GM21423 (cell line): ENCODE measurements around the gene GPR152.
A peak's percentile ranks its signal among the peaks of the same experiment; 100 is the strongest.
"Not testable (repeated sequence)": the region's sequence is repeated elsewhere in the genome, so short reads cannot be mapped to it uniquely, and the experiment has no call there.

ENCODE experiments used
- ATAC-seq: cut with Tn5 transposase; IDR thresholded peaks from one replicate; pipeline ENCODE4 v1.9.1; 2021; ENCODE audit warnings: mild to moderate bottlenecking, moderate library complexity; ENCODE audit not compliant: unreplicated experiment

The GPR152 gene

DNA sequence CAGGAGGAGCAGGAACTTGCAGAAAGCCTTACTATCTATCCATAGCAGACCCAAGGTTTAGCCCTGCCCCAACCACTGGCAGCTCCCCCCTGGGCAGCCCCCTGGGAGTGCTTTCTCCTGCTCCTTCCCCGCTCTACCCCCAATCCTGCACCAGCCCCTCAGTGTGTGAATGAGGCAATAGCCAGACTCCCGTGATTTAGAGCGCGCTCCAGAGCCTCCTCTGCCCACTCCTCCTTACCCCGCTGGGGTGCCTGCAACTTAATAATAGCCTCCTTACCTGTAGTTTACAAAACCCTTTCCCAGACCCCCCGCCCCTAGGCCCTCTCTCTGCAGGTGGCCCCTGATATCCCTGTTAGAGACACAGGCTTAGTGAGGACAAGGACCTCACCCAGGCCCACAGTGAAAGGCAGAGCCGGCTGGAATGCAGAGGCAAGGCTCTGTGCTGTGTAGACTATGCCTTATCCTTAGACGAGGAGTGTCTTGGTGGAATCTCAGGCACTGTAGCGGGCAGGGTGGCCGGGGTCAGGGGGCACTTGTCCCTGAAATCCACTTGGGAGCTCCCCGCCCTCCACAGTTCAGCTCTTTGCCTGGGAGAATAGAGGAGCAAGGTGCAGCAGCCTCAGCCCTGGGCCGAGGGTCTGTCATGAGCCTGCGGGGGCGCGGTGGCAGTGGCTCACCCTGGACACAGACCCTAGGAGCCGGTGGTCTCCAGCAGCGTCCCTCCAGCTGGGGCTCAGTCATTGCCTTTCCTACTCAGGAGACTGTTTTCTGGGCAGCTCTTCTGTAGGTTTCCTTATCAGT is 41.3 kb downstream of the GPR152 start:
- ATAC-seq = no peak

- ATAC-seq = no peak
These were observed 42.1 kb downstream of the GPR152 start for GRCh38 chr11:67410369-67410831.

DNA sequence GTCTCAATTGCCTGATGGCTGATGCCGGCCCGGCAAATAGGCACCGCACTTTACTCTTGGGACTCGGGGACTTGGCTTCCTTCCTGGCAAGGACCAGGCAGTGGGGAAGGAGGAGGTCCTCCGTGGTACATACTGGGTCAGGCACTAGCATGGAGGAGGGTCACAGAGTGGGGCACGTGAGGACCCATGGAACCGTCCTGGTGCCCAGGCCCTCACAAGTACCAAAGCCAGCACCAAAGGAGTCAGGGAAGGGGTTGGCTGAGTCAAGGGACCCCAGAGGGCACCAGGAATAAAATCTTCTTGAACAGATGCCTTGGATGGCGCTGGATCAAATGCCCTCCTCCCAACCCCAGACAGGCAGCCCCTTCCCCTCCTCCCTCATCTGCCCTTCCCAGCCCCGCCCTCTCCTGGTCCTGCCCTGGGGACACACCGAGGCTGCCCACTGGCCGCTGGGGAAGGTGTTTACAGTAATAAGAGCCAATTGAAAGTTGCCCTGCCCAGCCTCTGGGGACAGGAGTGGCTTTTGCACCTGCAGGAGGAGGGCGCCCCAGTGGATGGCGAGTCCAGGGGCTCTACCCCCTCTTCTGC is 42.7 kb downstream of the GPR152 start:
- ATAC-seq = no peak

- peak; percentile 66 for ATAC-seq
These were observed 43.3 kb downstream of the GPR152 start for GRCh38 chr11:67409261-67409666.

DNA sequence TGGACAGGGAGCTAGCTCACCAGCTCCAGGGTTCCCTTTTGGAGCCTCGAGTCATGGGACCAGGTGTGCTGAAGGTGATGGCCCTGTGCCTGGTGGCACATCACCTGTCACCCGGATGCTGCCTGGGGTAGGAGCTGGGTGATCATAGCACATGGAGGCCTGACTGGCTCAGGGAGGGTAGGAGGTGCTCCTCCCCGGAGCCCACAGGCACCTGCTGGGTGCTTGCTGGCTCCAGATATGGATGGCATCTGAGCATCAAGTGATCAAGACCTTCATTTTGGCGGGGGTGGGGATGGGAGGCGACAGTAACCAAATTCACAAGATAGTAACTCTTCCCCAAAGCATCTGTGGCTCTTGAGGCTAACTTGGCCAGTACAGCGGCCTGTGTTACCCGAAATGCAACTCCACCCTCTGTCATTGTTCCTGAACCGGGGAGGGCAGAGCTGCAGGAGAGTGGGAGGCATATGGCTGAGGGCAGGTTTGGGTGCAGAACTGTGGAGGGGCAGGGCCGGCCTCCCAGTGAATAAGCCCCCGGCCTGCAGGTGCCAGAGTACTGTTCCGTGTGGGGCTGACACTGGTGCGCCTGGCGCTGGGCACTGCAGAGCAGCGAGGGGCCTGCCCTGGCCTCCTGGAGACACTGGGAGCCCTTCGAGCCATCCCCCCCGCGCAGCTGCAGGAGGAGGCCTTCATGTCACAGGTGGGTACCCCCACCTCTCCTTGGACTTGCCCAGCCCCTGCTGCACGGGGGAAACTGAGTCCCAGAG is 43.9 kb downstream of the GPR152 start:
- no peak for ATAC-seq

DNA sequence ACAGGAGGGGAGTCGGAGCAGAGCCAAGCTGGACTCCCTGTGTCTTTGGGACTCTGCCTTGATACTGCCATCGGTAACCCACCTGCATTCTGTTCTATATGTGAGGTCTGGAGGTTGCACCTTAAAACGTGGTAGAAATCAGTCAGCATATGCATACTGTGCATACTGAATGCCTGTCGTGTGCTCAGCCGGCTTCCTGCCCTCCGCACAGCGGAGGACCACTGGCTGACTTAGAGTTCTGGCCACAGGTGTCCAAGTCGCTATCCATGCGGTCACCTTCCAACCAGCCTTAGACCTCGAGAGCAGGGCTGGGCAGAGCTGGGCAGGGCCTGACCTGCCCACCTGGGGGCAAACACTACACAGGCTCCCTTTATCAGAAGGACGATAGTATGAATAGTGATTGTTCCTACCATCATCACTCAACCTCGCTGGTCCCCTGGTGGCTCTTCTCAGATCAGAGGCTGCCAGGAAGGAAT is 44.8 kb downstream of the GPR152 start:
- no peak for ATAC-seq

DNA sequence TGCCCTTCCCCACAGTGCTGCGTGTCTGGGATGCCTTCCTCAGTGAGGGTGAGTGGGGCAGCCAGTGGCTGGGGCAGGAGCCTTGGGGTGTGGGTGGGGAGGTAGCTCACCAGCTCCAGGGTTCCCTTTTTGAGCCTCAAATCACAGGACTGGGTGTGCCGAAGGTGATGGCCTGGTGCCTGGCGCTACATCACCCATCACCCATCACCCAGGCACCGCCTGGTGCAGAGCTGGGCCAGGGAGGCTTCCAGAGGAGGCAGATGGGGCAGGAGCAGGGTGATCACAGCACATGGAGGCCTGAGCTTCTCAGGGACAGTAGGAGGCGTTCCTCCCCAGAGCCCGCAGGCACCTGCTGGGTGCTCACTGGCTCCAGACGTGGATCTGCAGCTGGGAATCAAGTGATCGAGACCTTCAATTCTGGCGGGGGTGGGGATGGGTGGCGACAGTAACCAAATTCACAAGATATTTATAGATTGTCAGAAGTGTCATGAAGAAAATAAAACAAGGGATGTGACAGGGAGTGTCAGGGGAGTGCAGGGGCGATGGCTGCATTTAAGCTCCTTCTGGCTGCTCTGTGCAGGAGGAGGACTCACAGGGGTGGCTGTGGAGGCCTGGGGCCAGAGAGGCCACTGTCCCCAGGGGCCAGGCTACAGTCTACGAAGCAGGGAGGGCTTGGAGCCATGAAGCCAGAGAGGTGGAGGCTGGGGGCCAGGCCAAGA is 45.4 kb downstream of the GPR152 start:
- no peak for ATAC-seq

GRCh38 chr11:67406420-67406968 is 46.0 kb downstream of the GPR152 start:
- no peak for ATAC-seq

GRCh38 chr11:67405688-67406339 is 46.7 kb downstream of the GPR152 start:
- ATAC-seq = no peak

GRCh38 chr11:67405196-67405567 is 47.3 kb downstream of the GPR152 start:
- ATAC-seq = no peak

DNA sequence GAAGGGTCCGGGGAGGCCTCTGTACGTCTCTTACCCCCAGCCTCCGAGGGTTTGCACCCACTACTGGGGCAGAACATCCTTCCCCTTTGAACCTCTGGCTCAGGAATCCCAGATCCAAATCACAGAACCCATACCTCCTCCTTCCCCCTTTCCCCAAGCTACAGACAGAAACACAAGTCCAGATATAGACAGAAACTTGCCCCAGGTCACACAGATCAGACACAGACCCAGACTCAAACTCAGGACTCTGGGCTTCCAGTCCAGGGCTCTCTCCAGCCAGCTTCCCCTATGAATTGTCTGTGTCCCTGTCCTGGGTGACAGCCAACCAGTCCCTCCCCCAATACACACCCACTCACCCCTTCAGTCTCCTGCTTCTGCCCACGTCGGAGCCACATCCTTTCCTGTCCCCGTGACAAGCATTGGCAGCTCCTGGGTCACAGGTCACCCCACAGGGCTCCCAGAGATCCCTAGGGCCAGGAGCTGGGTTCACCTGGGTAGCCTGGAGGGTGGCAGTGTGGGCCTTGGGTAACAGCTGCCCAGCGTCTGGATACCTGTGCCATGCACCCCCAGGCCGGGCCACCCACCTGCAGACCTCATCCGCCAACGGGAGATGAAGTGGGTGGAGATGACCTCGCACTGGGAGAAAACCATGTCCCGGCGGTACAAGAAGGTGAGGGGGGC is 47.9 kb downstream of the GPR152 start:
- no peak for ATAC-seq

DNA sequence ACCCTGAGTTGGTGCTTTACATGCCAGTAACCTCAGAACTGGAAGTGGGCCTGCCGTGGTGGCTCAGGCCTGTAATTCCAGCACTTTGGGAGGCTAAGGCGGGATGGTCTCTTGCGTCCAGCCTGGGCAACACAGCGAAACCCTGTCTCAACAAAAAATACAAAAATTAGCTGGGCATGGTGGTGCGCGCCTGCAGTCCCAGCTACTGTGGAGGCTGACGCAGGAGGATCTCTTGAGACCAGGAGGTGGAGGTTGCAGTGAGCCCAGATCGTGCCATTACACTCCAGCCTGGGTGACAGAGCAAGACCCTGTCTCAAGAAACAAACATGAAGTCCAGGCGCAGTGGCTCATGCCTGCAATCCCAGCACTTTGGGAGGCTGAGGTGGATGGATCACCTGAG is 49.4 kb downstream of the GPR152 start:
- not testable (repeated sequence) for ATAC-seq

DNA sequence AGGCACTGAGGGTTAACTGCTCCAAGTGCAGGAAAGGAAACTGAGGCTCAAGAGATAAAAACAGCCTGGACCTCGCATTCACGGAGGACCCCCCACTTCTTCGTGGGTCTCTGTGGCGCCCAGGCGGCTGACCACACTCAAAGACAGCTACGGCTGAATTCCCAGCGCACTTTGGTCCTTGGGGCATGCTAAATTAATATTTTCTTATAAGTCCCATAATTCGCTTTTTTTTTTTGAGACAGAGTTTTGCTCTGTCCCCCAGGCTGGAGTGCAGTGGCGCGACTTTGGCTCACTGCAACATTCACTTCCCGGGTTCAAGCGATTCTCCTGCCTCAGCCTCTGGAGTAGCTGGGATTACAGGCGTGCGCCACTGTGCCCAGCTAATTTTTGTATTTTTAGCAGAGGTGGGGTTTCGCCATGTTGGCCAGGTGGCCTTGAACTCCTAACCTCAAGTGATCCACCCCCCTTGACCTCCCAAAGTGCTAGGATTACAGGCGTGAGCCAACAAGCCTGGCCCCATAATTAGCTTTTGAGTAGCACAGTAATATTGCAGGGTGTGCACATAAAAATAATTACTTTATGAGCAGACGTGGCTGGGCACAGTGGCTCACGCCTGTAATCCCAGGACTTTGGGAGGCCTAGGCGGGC is 50.2 kb downstream of the GPR152 start:
- not testable (repeated sequence) for ATAC-seq

DNA sequence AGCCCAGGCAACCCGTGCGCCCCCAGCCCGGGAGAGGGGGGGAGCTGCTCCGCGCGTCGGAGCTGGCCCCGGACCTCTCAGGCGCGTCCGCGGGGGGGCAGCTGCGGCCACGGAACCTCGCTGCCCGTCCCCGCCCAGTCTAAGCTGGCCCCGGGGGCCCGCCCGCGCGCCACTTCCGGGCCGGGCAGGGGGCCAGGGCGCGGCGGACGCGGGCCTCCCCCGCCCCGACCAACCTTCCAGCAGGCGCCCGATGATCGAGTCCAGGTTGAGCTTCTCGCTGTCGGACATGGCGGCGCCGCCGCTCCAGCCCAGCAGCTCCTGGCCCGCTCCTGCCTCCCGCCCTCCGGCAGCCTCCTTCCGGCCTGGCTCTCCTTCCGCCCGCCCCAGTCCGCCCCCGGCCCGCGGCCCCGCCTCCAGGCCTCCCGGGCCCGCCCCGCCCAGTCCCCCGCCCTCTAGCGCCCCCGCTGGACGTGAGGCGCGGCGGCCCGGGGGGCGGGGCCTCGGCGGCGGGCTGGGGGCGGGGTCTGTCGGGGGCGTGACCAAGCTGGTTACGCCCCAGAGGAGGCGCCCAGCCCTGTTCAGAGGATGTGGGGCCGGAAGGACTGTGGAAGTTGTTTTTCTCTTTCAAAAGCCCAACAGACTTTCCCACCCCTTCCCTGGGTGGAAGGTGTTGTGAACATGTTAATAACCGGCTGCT is 50.9 kb downstream of the GPR152 start, which contains the start of gene PPP1CA:
Gene PPP1CA, minus strand, starts transcription at position 364 of the 697 bp plus-strand sequence. Its CDS starts 76 bp downstream, at position 288.
- ATAC-seq = peak; percentile 51
